Measurements from ENCODE around the gene LDB2.
"Not testable (repeated sequence)": the region's sequence is repeated elsewhere in the genome, so short reads cannot be mapped to it uniquely, and the experiment has no call there.

LDB2 gene

DNA sequence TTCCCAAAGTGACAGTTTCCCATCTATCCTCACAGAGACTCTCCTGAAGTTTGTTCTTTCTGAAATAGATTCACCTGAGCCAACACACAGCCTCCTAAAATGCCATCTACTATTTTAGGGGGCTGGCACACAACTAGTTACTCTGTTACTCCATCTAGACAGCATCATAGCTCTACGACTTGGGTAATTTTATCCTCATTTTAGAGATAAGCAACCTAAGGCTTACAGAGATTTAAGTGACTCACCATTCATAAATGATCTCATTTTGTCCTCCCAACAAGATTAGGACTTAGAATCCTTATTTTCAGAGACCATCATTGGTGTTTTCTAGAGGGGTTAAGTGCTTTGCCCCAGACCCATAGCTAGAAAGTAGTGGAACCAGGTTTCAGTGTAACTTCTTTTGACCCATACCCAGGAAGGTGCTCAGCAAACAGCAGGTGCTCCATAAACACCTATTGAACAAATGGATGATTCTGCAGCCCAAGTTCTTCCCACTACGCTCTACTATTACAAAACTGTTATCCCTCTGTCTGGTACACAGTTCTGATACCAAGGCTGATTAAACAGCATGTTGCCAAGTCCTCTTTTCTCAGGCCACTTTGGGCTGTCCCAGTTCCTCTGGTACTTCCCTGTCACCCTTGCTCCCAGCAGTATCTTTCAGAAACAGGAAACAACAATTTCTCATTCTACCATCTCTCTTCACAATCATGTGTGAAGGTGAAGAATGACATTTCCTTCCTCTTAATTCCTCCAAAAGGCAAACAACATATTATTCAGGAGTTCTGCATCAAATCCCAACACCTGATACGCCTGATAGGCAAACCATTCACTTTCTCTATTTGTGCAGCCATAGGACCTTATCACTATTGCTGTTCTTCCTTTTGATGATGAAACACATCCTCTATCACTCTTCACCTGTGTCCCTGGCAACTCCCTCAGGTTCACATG lies 367.5 kb downstream of the LDB2 start:
- DNase-seq: no peak

DNA sequence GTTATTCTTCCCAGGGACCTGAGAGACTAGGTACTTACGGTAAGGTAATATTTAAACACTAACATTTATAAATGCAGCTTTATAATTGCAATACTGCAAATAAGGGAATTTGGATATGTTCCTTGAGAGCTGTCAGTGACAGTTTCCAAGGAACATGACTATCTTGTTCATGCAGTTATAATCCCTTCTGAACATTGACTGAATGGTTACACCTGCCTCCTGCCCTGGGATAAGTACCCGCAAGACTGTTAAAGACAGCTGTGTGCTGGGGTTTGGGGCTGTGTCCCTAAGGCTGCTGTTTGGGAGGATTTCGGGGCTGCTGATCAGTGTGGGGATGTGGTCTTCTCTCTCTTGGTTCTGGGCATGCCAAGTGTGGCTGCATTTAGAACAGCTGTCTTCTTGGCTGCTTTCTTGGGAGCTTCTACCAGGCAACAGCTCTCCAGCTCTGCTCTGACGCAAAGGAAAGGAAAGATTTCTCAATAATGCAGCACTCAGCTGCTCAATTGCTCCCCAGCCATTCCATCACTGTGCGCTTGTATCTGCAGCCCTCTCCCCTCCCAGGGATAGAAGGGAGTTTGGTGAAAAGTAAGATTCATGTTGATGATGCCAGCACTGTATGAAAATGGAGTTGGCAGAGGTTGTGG lies 373.4 kb downstream of the LDB2 start:
- no peak for DNase-seq

DNA sequence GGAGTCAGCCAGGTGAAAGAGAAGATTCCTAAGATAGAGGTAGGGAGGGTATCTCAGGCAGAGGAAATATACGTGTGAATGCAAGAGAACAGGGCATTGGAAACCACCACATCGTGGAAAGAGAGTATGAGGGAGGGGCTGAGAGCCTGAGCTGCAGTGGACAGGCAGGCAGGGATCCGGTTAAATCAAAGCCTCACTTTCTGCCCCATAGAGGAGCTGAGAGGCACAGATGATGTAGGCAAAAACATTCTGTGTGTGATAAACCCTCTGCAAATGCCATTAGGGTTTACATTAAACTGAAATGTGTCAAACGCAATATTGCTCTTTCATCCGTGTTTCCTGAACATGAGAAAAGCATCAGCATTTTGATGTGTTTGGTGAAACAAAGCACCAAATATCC lies 374.0 kb downstream of the LDB2 start:
- DNase-seq: no peak

DNA sequence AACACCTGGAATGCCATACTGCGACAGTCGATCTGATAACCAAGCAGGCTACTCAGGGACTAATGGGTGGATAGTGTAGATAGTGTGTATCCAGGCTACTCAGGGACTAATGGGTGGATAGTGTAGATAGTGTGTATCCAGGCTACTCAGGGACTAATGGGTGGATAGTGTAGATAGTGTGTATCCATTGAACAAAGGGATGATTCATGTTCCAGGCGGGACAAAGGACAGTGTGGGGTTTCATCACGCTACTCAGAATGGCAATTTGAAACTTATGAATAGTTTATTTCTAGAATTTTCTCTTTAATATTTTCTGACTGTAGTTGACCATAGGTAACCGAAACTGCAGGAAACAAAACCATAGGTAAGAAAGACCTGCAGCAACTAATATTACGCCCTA lies 374.9 kb downstream of the LDB2 start:
- not testable (repeated sequence) for DNase-seq

DNA sequence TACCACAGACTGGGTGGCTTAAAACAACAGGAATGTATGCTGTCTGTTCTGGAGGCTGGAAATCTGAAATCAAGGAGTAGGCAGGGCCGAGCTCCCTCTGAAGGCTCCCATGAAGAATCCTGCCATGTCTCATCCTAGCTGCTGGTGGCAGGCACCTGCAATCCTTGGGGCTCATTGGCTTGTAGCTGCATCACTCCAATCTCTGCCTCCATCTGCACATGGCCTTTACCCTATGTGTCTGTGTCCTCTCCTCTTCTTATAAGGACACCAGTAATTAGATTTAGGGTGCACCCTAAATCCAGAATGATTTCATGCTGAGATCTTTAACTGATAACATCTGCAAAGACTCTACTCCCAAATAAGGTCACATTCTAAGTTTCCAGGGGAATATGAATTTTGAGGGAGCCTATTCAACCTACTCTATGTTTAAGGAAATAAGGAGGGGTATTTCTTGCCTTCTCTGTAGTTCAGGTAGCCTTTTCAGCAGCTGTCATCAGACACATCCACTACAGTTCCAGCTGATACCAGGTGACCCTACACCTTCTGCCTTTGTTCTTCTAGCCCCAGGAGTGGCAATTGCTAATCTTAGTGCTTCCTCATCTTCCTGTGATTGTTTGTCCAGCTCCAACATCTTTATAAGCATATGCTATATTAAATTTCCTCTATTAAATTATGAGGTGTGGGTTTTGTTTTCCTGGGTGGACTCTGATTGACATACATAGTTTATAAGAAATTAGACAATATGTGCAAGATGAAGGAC lies 377.1 kb downstream of the LDB2 start:
- no peak for DNase-seq

DNA sequence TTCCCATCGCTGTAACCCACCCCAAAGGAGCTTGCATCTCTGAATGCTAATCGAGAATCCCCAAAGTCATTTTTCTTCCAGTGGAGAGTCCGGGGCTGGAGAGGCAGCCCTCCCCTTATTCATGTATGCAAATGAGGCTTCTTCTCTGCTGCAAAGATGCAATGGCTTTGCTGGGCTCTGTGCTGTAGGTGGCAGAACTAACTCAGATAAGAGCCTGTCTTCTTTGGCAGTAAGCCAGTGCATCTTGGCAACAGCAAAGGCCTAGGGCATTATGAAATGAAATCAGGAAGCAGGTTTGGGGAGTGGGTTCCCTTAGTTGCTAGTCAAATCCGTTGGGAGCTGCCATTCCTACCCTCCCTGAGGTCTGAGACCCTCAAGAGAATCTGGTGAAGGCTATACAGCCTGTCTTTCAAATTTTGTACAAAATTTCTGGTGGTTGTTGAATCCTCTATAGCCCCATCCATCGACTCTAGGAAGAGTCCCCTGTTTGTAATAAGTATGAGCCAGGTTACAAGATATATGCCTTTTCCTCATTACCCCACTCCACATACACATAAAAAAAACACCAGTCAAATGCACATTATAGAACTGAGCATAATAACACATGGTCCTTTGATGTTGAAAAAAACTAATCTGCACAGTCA lies 381.5 kb downstream of the LDB2 start:
- DNase-seq: peak in 1 of 2 experiments; percentile 28

DNA sequence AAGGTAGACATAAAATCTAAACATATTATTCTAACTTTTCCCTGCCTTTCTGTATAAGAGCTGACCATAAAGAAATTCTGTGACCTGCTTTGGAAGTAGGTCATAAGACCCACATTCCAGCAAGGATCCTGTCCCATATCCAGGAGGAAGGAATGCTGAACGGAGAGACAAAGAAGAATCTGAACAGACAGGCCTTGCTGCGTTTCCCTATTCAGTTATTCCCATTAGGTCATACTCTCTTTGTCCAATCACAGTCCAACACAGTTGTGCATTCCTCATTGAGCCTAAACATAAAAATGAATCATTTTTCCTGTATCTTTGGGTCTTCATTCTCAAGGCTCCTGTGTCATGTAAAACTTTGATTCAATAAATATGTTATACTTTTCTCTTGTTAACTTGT lies 384.6 kb downstream of the LDB2 start:
- DNase-seq: no peak

DNA sequence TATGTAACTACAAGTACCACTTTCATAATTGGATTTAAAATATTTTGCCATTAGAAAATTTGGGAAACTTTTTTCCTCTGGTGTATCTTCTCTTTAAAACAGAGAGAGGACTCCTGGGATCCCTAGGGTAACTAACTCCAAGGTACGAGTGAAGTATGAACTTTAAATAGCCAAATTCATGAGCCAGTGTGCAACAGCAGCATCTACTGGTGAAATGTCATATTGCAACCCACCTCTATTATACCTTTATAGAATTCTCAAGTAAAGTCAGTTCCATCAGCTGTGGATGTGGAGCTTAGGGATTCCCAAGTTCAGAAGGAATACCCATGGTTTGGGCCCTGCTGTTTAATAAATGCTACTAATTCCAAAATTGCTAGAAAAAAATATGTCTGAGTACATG lies 389.5 kb downstream of the LDB2 start:
- no peak for DNase-seq

DNA sequence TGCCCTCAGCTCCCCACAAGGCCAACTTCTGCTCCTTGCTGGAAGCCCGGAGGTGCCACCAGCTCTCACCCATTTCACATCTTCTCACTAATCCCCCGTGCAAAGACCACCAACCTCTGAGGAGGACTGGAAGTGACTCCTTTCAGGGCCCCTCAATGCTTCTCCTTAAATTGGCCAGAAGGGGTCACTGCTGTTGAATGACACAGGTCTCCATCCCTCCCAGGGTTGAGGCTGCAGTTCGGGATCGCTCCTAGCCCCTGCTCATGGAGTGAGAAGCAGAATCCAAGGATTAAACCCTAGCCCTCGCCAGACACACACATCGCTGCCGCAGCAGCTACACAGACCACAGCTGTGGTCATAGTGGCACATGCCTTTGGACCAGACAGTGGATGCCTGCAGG lies 392.7 kb downstream of the LDB2 start:
- DNase-seq: no peak

DNA sequence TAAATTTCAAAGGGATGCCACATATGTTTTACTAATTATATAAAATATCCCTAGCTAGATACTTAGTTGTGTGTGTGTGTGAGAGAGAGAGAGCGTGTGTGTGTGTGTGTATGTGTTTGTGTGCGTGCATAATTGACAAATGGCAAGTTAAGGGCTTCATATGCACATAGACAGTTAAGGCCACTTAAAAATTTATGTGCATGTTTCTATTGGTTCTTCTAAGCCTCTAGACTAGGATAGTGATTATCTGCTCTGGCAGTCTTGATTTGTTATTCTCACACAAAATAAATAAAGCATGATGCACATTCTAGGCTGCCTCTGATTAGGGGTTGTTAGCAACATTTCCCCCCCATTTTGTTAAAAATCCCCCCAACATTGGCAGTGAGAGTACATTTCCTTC lies 393.2 kb downstream of the LDB2 start:
- DNase-seq: no peak

DNA sequence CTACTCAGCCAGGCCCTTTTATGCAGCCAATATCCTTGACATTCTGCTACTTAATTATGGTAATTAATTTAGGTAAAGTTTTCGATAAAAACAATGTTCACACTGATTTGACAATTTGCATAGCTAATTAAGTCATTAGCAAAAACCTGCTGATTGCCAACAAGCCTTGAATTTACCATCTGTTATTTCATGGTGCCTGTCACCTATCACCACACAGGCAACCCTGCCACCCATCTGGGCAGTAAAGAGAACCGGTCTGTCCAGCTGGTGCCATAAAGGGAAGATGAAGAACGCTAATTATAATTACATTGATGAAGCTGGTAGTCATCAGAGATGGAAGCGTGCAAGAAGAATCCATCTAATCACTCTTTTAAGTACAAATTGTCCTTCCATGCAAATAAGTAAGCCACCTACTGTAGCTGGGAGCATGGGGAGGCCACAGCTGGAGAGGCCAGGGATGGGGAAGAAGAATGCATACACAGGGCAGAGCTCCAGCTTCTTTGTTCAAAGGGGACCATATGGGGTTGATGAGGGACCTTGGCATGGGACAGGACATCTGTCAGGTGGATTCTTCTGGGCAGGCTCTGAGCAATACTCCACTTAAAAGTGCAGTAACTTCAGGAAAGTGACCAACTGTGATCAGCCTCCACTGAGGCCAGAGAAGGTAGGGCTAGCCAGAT lies 394.9 kb downstream of the LDB2 start:
- no peak for DNase-seq

DNA sequence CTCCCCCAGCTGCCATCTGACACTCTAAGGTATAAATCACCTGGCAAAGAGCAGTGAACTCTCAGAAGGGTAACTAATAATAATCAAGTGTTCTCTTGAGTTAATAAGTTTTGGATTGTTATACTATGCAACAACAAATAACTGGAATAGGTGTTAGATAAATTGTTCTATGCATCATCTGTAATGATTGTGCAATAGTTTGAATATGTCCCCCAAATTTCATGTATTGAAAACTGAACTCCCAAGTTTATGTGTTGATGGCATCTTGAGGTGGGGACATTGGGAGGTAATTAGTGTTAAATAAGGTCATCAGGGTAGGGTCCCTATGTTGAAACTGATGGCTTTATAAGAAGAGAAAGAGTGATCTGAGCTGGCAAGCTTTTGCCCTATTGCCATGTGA lies 399.5 kb downstream of the LDB2 start:
- DNase-seq: no peak

DNA sequence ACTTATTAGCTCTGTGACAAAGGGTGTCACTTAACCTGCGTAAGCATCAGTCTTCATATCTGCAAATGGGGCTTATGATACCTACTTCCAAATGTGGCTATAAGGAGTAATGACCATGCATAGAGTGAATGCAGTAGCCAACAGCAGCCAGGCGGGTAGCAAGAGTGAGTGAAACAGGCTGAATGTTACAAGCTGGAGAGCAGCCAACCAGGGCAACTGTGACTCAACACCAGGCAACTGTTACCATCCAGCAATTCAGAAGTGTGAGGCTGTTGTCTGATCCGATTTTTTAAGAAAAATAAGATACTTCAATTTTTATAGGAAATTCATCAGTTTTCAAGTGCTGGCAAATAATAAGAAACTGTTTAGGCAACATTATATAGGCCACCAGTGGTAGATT lies 401.9 kb downstream of the LDB2 start:
- DNase-seq: no peak

DNA sequence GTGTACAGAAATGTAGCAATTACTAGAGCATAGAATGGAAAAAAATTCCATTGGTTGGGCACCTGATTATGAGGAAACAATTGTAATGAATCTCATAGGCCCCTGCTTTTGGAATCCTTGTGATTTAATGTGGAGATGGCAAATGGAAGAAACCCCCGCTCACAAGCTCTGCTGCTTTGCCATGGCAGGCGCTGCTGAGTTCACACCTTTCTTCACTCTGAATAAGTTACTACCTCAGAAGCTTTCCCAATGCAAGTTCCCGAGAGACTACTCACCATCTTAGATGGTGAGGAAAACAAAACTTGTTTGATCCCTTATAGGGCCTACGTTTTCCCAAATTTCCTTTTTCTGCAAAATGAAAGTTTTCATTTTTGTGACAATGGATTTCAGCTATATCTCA lies 405.6 kb downstream of the LDB2 start:
- no peak for DNase-seq

DNA sequence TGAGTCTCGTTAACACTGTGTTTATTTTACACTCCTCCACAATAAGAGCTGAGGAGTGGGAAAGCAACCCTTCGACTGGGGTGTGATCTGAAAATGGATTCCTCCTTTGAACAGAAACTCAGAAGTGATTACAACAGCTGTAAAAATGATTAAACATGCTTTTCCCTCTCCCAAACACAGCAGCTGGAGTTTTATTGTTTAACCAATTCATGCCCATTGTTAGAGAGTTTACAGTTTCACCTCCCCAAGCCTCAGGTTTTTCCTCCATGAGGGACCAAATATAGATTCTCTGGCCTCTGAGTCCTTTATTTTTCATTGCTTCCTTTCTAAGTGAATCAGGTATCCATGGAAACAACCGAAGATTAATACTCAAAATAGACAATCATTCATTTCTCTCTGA lies 409.2 kb downstream of the LDB2 start:
- no peak for DNase-seq

DNA sequence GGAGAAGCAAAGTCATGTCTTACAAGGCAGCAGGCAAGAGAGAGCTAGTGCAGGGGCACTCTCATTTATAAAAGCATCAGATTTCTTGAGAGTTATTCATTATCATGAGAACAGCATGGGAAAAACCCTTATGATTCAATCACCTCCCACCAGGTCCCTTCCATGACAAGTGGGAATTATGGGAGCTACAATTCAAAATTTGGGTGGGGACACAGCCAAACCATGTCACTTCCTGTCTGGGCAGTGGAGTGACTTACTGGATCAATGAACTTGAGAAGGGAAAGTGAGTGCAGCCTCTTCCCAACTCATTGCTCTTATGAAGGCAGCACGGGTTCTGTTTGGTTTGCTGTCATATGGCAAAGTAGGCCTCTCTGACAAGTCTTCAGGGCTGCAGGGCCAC lies 410.4 kb downstream of the LDB2 start:
- no peak for DNase-seq

DNA sequence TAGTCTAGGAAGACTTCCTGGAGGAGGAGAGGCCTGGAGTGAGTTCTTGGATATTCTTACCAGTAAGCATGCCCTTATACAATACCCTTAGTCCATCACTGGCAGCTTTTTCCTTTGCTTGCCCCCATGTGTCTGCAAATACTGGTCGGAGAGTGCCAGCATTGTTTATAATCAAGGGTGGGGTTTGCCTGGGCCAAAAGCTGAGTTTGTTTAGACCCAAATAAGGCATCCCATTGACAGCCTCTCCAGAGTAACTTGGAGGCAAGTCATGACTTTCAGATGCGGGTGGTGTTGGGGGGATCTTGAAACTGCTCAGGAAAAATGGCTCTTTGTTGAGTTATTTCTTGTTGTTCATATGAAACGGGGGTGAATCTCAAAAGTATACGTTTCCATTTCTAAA lies 413.7 kb downstream of the LDB2 start:
- DNase-seq: no peak

DNA sequence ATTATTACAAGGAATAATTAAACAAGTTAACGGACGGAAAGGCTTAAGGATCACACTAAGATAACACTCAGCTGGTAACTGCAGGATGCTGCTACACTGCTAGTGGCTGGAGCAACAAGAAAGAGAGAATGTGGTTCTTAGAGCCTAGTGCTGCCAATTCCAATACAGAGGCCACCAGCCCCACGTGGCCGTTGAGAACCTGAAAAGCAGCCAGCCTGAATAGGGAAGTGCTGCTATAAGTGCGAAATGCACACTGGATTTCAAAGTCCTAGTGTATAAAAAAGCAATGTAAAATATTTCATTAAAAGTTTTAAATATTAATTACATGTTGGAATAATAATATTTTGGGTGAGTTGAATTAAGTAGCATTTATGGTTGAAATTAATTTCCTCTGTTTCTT lies 414.9 kb downstream of the LDB2 start:
- DNase-seq: no peak

DNA sequence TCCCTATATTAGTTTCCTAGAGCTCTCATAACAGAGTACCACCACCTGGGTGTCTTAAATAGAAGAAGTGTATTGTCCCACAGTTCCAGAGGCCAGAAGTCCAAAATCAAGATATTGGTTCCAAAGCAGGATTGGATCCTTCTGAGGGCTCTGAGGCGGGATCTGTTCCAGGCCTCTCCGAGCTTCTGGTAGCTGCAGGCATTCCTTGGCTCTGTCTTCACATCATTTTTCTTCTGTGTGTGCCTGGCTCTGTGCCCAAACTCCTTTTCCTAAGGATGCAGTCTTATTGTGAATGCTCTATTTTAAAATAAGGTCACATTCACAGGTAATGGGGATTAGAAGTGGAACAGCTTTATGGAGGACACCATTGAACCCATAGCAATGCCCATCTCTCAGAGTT lies 418.4 kb downstream of the LDB2 start:
- DNase-seq: no peak

DNA sequence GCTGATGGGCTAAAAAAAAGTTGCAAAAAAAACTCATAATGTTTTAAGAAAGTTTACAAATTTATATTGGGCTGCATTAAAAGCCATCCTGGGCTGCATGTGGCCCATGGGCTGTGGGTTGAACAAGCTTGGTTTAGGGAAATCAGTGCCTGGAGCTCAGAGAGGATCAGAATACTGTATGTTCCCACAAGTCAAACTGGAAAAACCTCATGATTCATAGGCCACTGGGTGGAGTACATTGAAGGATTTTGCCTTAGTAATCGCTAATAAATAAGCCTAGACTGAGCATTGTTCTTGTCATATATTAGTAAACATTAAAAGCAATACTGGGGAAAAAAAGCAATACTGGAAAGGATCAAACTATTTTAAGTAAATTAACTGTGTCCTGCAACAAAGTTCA lies 425.9 kb downstream of the LDB2 start:
- no peak for DNase-seq

DNA sequence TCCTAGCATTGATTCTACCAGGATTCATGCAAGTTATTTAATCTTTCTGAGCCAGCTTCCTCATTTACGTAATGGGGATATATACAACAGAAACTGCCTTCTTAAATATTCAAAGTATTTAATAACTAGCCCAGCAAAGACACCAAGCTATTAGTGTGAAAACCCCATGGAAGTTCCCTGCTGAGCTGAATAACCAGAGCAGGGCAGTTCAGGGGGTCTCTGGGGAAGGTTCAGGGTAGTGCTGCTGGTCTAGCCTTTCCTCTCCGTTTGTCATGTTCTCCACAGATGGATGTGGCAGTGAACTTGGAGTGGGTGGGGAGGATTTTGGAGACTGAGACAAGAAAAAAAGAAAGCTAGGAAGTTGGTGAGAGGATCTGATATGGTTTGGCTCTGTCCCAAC lies 431.4 kb downstream of the LDB2 start:
- no peak for DNase-seq

DNA sequence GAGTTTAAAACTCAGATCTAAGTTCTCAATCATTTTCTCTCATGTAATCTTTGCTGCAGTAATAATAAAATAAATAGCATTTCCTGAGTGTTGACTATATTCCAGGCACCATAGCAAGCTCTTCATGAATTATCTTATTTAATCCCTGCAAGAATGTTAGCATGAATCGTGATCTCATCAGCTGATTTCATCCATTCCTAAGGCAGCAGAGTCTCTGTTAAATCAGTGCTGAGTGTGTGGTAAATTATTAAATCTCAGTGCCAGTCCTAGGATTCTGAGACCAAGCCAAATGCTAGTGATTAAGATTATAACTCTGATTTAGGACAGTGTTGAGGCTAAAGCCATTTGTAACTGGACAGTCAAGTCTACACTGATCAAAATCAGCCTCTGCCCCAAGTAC lies 431.9 kb downstream of the LDB2 start:
- no peak for DNase-seq

DNA sequence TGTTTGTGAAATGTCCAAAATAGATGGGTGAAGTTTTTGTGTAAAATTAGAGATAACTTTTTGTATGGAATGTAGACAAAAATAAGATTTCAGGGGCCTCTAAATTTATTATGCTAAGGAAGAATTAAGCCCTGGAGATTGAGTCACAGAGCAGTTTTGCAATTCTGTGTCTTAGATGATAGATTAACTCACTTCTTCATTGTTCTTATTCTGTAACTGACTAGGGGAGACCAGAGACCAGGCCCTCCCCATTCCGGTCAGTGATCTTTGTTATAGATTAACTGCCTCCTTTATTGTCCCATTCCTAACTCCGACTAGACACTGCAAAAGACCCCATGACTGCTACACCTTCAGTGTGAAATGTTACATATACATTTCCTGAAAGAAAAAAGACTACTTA lies 433.8 kb downstream of the LDB2 start:
- DNase-seq: no peak
